ENCODE measurements around the gene DAPK3. TPM values are rescaled to one million over a fixed set of nuclear protein-coding genes. Genes with fewer than 3 reads are reported as not detected.

Gene DAPK3
- polyA plus RNA-seq, 1 donor = 97.3 TPM

Other genes starting within 250 kb of the DAPK3 start
- 20.4 TPM for gene APBA3, start 209.4 kb downstream of the DAPK3 start, polyA plus RNA-seq (ENCODE audit: insufficient read length)
- 27.5 TPM for gene MRPL54, start 208.4 kb downstream of the DAPK3 start, polyA plus RNA-seq (ENCODE audit: insufficient read length)
- gene RAX2, start 198.9 kb downstream of the DAPK3 start, polyA plus RNA-seq (ENCODE audit: insufficient read length) = not detected
- gene MATK, start 184.7 kb downstream of the DAPK3 start, polyA plus RNA-seq (ENCODE audit: insufficient read length) = 2.7 TPM
- not detected for gene ZFR2, start 102.1 kb downstream of the DAPK3 start, polyA plus RNA-seq (ENCODE audit: insufficient read length)
- 1.8 TPM for gene ATCAY, start 90.4 kb downstream of the DAPK3 start, polyA plus RNA-seq (ENCODE audit: insufficient read length)
- 298 TPM for gene NMRK2, start 38.0 kb downstream of the DAPK3 start, polyA plus RNA-seq (ENCODE audit: insufficient read length)
- 2,964 TPM for gene EEF2, start 14.4 kb upstream of the DAPK3 start, polyA plus RNA-seq (ENCODE audit: insufficient read length)
- gene PIAS4, start 36.6 kb upstream of the DAPK3 start, polyA plus RNA-seq (ENCODE audit: insufficient read length) = 27.5 TPM
- 10.7 TPM for gene ZBTB7A, start 95.8 kb upstream of the DAPK3 start, polyA plus RNA-seq (ENCODE audit: insufficient read length)
- gene MAP2K2, start 153.0 kb upstream of the DAPK3 start, polyA plus RNA-seq (ENCODE audit: insufficient read length) = 124 TPM
- not detected for gene CREB3L3, start 182.5 kb upstream of the DAPK3 start, polyA plus RNA-seq (ENCODE audit: insufficient read length)
- gene SIRT6, start 211.5 kb upstream of the DAPK3 start, polyA plus RNA-seq (ENCODE audit: insufficient read length) = 15.5 TPM
- 1.6 TPM for gene ANKRD24, start 211.6 kb upstream of the DAPK3 start, polyA plus RNA-seq (ENCODE audit: insufficient read length)

Data from hindlimb muscle (tissue), 1 donor.